Loucy (cell line): ENCODE data around the gene GAB1.

ENCODE experiments used
- CTCF ChIP-seq: fragments of 200-600 bp; sonication (generic); conservative IDR thresholded peaks from 2 replicates; pipeline ENCODE4 v1.5.1; 2014; ENCODE audit warnings: mild to moderate bottlenecking, antibody characterized with exemption, low read length
- EZH2phosphoT487 ChIP-seq: fragments of 200-600 bp; IDR thresholded peaks from 2 replicates; pipeline ENCODE4 v1.6.1; 2018; ENCODE audit warnings: antibody characterized with exemption, mild to moderate bottlenecking, moderate library complexity, borderline replicate concordance

- TF ChIP-seq CTCF (no peak), EZH2phosphoT487 (no peak)
These were observed 152.4 kb downstream of the GAB1 start for GRCh38 chr4:143489106-143489505.
